VCaP (cell line): ENCODE data around the gene KCNK17.

ENCODE experiments used
- H3K27ac ChIP-seq: fragments of 450-650 bp; 2 replicates; pipeline ENCODE4 v1.5.1; 2017
- TF ChIP-seq, protein P1 (sequence below): fragments of 450-650 bp; conservative IDR thresholded peaks from 2 replicates; pipeline ENCODE4 v1.5.1; 2017; ENCODE audit warnings: mild to moderate bottlenecking, moderate library complexity

KCNK17 gene

GRCh38 chr6:39282774-39283173 lies 31.4 kb downstream of the KCNK17 start:
- TF ChIP-seq, protein P1, sequence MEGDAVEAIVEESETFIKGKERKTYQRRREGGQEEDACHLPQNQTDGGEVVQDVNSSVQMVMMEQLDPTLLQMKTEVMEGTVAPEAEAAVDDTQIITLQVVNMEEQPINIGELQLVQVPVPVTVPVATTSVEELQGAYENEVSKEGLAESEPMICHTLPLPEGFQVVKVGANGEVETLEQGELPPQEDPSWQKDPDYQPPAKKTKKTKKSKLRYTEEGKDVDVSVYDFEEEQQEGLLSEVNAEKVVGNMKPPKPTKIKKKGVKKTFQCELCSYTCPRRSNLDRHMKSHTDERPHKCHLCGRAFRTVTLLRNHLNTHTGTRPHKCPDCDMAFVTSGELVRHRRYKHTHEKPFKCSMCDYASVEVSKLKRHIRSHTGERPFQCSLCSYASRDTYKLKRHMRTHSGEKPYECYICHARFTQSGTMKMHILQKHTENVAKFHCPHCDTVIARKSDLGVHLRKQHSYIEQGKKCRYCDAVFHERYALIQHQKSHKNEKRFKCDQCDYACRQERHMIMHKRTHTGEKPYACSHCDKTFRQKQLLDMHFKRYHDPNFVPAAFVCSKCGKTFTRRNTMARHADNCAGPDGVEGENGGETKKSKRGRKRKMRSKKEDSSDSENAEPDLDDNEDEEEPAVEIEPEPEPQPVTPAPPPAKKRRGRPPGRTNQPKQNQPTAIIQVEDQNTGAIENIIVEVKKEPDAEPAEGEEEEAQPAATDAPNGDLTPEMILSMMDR, result no peak
- no peak overlapping the region for H3K27ac ChIP-seq

DNA sequence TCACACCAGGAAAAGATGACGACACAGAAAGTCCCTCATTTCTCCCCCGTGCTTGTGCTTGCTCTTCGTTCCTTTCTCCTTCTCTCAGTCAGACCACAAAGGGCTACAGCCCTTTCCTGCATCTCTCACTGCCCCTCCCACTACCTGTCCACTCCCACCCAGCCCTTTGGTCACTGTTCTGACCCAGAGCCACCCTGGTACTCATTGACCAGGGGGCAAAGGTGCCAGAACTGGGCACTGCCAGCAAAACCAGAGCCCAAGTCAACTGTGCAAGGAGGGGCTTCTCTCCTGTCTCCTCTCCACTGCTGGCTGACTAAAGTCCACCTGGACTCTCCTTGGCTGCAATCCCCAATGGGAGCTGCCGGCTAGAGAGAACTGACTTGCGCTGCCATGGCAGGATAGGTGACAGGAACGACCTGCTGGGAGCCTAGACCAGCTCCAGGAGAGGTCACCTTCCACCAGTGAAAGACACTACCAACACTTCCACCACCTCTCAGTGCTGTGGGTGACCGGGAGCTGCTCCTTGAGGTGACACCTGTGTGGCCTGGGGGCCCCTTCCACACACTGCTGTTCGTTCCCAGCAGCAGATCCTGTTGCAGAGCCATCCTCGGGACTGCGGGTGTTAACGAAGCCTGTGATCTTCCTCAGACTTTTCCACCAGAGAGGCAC lies 32.8 kb downstream of the KCNK17 start:
- H3K27ac ChIP-seq, result no peak overlapping the region
- TF ChIP-seq, protein P1, result no peak

GRCh38 chr6:39280247-39280731 lies 33.9 kb downstream of the KCNK17 start:
- H3K27ac ChIP-seq, result no peak overlapping the region
- TF ChIP-seq, protein P1, result no peak

- TF ChIP-seq, protein P1, result no peak
- H3K27ac ChIP-seq, result no peak overlapping the region
Observed at GRCh38 chr6:39279539-39279938, 34.7 kb downstream of the KCNK17 start.

- TF ChIP-seq, protein P1, result no peak
- no peak overlapping the region for H3K27ac ChIP-seq
Observed at GRCh38 chr6:39276379-39276995, 37.7 kb downstream of the KCNK17 start.

- TF ChIP-seq, protein P1, result no peak
- no peak overlapping the region for H3K27ac ChIP-seq
Observed at GRCh38 chr6:39274903-39275302, 39.3 kb downstream of the KCNK17 start.

DNA sequence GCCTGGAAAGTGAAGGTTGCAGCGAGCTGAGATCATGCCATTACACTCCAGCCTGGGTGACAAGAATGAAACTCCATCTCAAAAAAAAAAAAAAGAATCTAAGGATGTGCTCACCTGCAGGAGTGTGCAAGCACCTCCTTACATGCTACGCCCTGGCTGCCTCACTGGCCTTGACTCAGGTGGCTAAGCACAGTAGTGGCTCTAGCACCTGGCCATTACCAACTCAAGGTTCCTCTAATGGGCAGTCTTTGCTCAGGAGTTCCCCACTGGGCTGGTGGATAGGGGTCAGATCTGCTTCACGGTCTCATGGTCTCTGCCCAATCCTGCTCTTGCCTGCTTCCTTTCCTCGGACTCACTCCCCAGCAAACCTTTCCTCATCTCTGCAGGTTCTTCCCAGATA lies 39.7 kb downstream of the KCNK17 start:
- TF ChIP-seq, protein P1, result no peak
- H3K27ac ChIP-seq, result no peak overlapping the region
